ENCODE results near the gene NTSR1.

GRCh38 chr20:62696989-62697388, 11.6 kb upstream of the NTSR1 start:
- TF ChIP-seq CTCF (IDR thresholded peaks at IDR 0.05) (no peak), POLR2A (IDR thresholded peaks at IDR 0.05) (no peak), EP300 (IDR thresholded peaks at IDR 0.05) (no peak)
